Nephron (organoid): ENCODE measurements around the gene TMEM128.

Experiments
- H3K27ac Mint-ChIP-seq, 3 experiments: 2 replicates each; pipeline ENCODE4 v1.8.0; 2020; ENCODE audit warnings: mixed read lengths in 3 of 3, mild to moderate bottlenecking in 2 of 3, moderate library complexity in 1 of 3
- H3K27me3 Mint-ChIP-seq: 2 replicates; pipeline ENCODE4 v1.8.0; 2021; ENCODE audit warnings: low read depth, mild to moderate bottlenecking, moderate library complexity, mixed read lengths
- H3K36me3 Mint-ChIP-seq: 2 replicates; pipeline ENCODE4 v1.8.0; 2020; ENCODE audit warnings: low read depth, mixed read lengths
- H3K4me1 Mint-ChIP-seq: 2 replicates; pipeline ENCODE4 v1.8.0; 2020; ENCODE audit warnings: mixed read lengths
- H3K4me3 Mint-ChIP-seq, 3 experiments: 2 replicates each; pipeline ENCODE4 v1.8.0; 2020; ENCODE audit warnings: mild to moderate bottlenecking in 3 of 3, mixed read lengths in 3 of 3, moderate library complexity in 2 of 3
- H3K9me3 Mint-ChIP-seq: 2 replicates; pipeline ENCODE4 v1.8.0; 2020; ENCODE audit warnings: mixed read lengths
- CTCF ChIP-seq, 3 experiments: fragments of 200-600 bp; sonication (generic); IDR thresholded peaks; one replicate each; pipeline ENCODE4 v1.5.0; 2021; ENCODE audit warnings: antibody characterized with exemption in 3 of 3; ENCODE audit not compliant: unreplicated experiment in 3 of 3

The TMEM128 gene

GRCh38 chr4:4271912-4272311 is 23.9 kb upstream of the TMEM128 start:
- H3K27ac Mint-ChIP-seq: no peak overlapping the region
- no peak for TF ChIP-seq CTCF (IDR thresholded peaks at IDR 0.05; ENCODE audit: unreplicated experiment in 3 of 3)

GRCh38 chr4:4270529-4270928 is 22.5 kb upstream of the TMEM128 start:
- H3K4me1 Mint-ChIP-seq: no peaks in the 10 kb centered on the region
- no peak overlapping the region for H3K27ac Mint-ChIP-seq
- no peaks in the 10 kb centered on the region for H3K27me3 Mint-ChIP-seq
- H3K36me3 Mint-ChIP-seq: peaks cover 48% of the 10 kb centered on the region
- no peak overlapping the region for H3K4me3 Mint-ChIP-seq
- no peaks in the 10 kb centered on the region for H3K9me3 Mint-ChIP-seq
- TF ChIP-seq CTCF (IDR thresholded peaks at IDR 0.05; ENCODE audit: unreplicated experiment in 3 of 3): no peak

More at GRCh38 chr4:4271912-4272311, 23.9 kb upstream of the TMEM128 start:
- no peaks in the 10 kb centered on the region for H3K4me1 Mint-ChIP-seq
- H3K9me3 Mint-ChIP-seq: no peaks in the 10 kb centered on the region
- no peaks in the 10 kb centered on the region for H3K27me3 Mint-ChIP-seq
- no peak overlapping the region for H3K4me3 Mint-ChIP-seq
- H3K36me3 Mint-ChIP-seq: peaks cover 48% of the 10 kb centered on the region

GRCh38 chr4:4269856-4270255 is 21.8 kb upstream of the TMEM128 start:
- no peak for TF ChIP-seq CTCF (IDR thresholded peaks at IDR 0.05; ENCODE audit: unreplicated experiment in 3 of 3)
- Mint-ChIP-seq H3K27me3 (no peaks in the 10 kb centered on the region), H3K36me3 (peaks cover 46% of the 10 kb centered on the region), H3K4me1 (no peaks in the 10 kb centered on the region), H3K4me3 (no peak overlapping the region), H3K9me3 (no peaks in the 10 kb centered on the region), H3K27ac (no peak overlapping the region)

- TF ChIP-seq CTCF (IDR thresholded peaks at IDR 0.05; ENCODE audit: unreplicated experiment in 3 of 3): no peak
- Mint-ChIP-seq H3K9me3 (no peaks in the 10 kb centered on the region), H3K36me3 (peaks cover 40% of the 10 kb centered on the region)
Observed at GRCh38 chr4:4269331-4269731, 21.3 kb upstream of the TMEM128 start.

GRCh38 chr4:4268776-4269175 is 20.8 kb upstream of the TMEM128 start:
- no peak overlapping the region for H3K4me3 Mint-ChIP-seq
- no peaks in the 10 kb centered on the region for H3K27me3 Mint-ChIP-seq
- H3K27ac Mint-ChIP-seq: no peak overlapping the region
- TF ChIP-seq CTCF (IDR thresholded peaks at IDR 0.05; ENCODE audit: unreplicated experiment in 3 of 3): no peak
- peaks cover 37% of the 10 kb centered on the region for H3K36me3 Mint-ChIP-seq
- H3K9me3 Mint-ChIP-seq: no peaks in the 10 kb centered on the region
- no peaks in the 10 kb centered on the region for H3K4me1 Mint-ChIP-seq

More at GRCh38 chr4:4269331-4269731, 21.3 kb upstream of the TMEM128 start:
- Mint-ChIP-seq H3K27ac (no peak overlapping the region), H3K27me3 (no peaks in the 10 kb centered on the region), H3K4me3 (no peak overlapping the region), H3K4me1 (no peaks in the 10 kb centered on the region)

- no peaks in the 10 kb centered on the region for H3K27me3 Mint-ChIP-seq
- no peak overlapping the region for H3K4me3 Mint-ChIP-seq
- no peak for TF ChIP-seq CTCF (IDR thresholded peaks at IDR 0.05; ENCODE audit: unreplicated experiment in 3 of 3)
- H3K9me3 Mint-ChIP-seq: no peaks in the 10 kb centered on the region
- peaks cover 33% of the 10 kb centered on the region for H3K36me3 Mint-ChIP-seq
- H3K27ac Mint-ChIP-seq: no peak overlapping the region
- no peaks in the 10 kb centered on the region for H3K4me1 Mint-ChIP-seq
Observed at GRCh38 chr4:4267981-4268380, 20.0 kb upstream of the TMEM128 start.
